H1 (cell line): ENCODE data around the gene ATP8B3. TPM values are rescaled to one million over a fixed set of nuclear protein-coding genes. Genes with fewer than 3 reads are reported as not detected.

Experiments used
- CTCF ChIA-PET: fragments of 300-600 bp; sonication (Branson Sonifier 250); formaldehyde crosslinking; loops from one replicate; lab custom pipeline; 2021; ENCODE audit not compliant: partially characterized antibody; lab: Charles Lee
- POLR2A ChIA-PET: fragments of 300-600 bp; sonication (Branson Sonifier 250); formaldehyde crosslinking; loops from one replicate; lab custom pipeline; 2021; ENCODE audit warnings: inconsistent platforms; ENCODE audit not compliant: partially characterized antibody; lab: Charles Lee
- DNase-seq, 2 experiments: peaks; one replicate each; pipeline versions ENCODE4 v3.0.0 to v3.0.0-alpha.2; 2010 to 2022; ENCODE audit warnings: low spot score in 2 of 2, low read depth in 1 of 2, mixed read lengths in 1 of 2
- FAIRE-seq: peaks from 2 replicates; lab custom pipeline; 2011; peaks lifted over from hg19 to GRCh38; lab: Jason Lieb, UNC
- H2AFZ ChIP-seq: 2 replicates; pipeline ENCODE4 v1.8.1; 2012; ENCODE audit warnings: low read length, inconsistent platforms
- H2AK5ac ChIP-seq: 2 replicates; pipeline ENCODE4 v1.6.1; 2013; ENCODE audit warnings: low read depth, low read length
- H2BK120ac ChIP-seq: replicated peaks from 2 replicates; pipeline ENCODE3; 2013; ENCODE audit warnings: low read depth, low read length, inconsistent platforms
- H2BK12ac ChIP-seq: 2 replicates; pipeline ENCODE4 v1.6.1; 2013; ENCODE audit warnings: low read depth, low read length
- H2BK15ac ChIP-seq: 2 replicates; pipeline ENCODE4 v1.6.1; 2013; ENCODE audit warnings: low read length
- H2BK20ac ChIP-seq: 2 replicates; pipeline ENCODE4 v1.6.1; 2013; ENCODE audit warnings: low read length
- H2BK5ac ChIP-seq: 2 replicates; pipeline ENCODE4 v1.6.1; 2013; ENCODE audit warnings: low read depth, low read length
- H3K14ac ChIP-seq: 2 replicates; pipeline ENCODE4 v1.6.1; 2013; ENCODE audit warnings: inconsistent platforms; ENCODE audit not compliant: insufficient read length
- H3K18ac ChIP-seq: 2 replicates; pipeline ENCODE4 v1.6.1; 2013; ENCODE audit warnings: low read length; ENCODE audit errors: extremely low read depth
- H3K23ac ChIP-seq: 2 replicates; pipeline ENCODE4 v1.6.1; 2013; ENCODE audit warnings: inconsistent platforms; ENCODE audit not compliant: insufficient read length
- H3K23me2 ChIP-seq: 2 replicates; pipeline ENCODE4 v1.6.1; 2013; ENCODE audit warnings: low read depth, low read length
- H3K27ac ChIP-seq: 2 replicates; pipeline ENCODE4 v1.6.1; 2011; ENCODE audit warnings: low read depth, low read length, inconsistent platforms
- H3K27me3 ChIP-seq, 4 experiments: replicated peaks in 1 of 4; 1 replicate in 1 of 4; 2 replicates in 3 of 4; pipeline versions ENCODE4 v1.6.1 to v1.8.1; 2011 to 2013; ENCODE audit warnings: low read length in 3 of 4, mild to moderate bottlenecking in 3 of 4, inconsistent platforms in 2 of 4, mixed read lengths in 2 of 4, moderate library complexity in 1 of 4; ENCODE audit not compliant: control insufficient read depth in 3 of 4, insufficient read depth in 3 of 4; ENCODE audit errors: extremely low read depth in 1 of 4
- H3K36me3 ChIP-seq, 4 experiments: 2 replicates each; pipeline versions ENCODE4 v1.6.1 to v1.8.1; 2011 to 2013; ENCODE audit warnings: mild to moderate bottlenecking in 4 of 4, low read length in 3 of 4, moderate library complexity in 2 of 4, control low read depth in 1 of 4, inconsistent platforms in 1 of 4; ENCODE audit not compliant: insufficient read depth in 4 of 4, control insufficient read depth in 2 of 4
- H3K4ac ChIP-seq: replicated peaks from 2 replicates; pipeline ENCODE3; 2013; ENCODE audit warnings: low read length, low read depth, mixed read lengths, inconsistent platforms; ENCODE audit not compliant: insufficient read length
- H3K4me1 ChIP-seq, 4 experiments: replicated peaks in 1 of 4; 1 replicate in 1 of 4; 2 replicates in 3 of 4; pipeline versions ENCODE4 v1.6.1 to v1.8.1; 2011 to 2013; ENCODE audit warnings: low read length in 3 of 4, inconsistent platforms in 2 of 4, mixed read lengths in 1 of 4; ENCODE audit not compliant: insufficient read depth in 4 of 4, control insufficient read depth in 3 of 4
- H3K4me2 ChIP-seq, 2 experiments: 2 replicates each; pipeline versions ENCODE4 v1.6.1 to v1.8.1; 2011 to 2013; ENCODE audit warnings: low read depth in 2 of 2, low read length in 2 of 2, control low read depth in 1 of 2, inconsistent platforms in 1 of 2, mild to moderate bottlenecking in 1 of 2; ENCODE audit not compliant: insufficient read depth in 1 of 2
- H3K4me3 ChIP-seq, 4 experiments: fragments of 200-600, 300-600 bp in 1 of 4; sonication (generic), shearing (Covaris generic), sonication (Bioruptor Twin) in 1 of 4; 2 replicates each; pipeline versions ENCODE4 v1.5.1 to v1.8.1; 2011 to 2016; ENCODE audit warnings: low read length in 4 of 4, low read depth in 3 of 4, control low read depth in 2 of 4, inconsistent platforms in 2 of 4, mild to moderate bottlenecking in 2 of 4, mixed read lengths in 1 of 4, moderate library complexity in 1 of 4; ENCODE audit not compliant: insufficient read depth in 2 of 4; ENCODE audit errors: extremely low read depth in 1 of 4
- H3K56ac ChIP-seq: replicated peaks from 2 replicates; pipeline ENCODE3; 2013; ENCODE audit warnings: low read depth, mild to moderate bottlenecking, mixed read lengths, low read length, inconsistent platforms; ENCODE audit not compliant: insufficient read length
- H3K79me1 ChIP-seq: 2 replicates; pipeline ENCODE4 v1.6.1; 2013; ENCODE audit warnings: low read depth, low read length, control low read depth
- H3K79me2 ChIP-seq, 2 experiments: 2 replicates each; pipeline versions ENCODE4 v1.6.1 to v1.8.1; 2012 to 2013; ENCODE audit warnings: low read length in 2 of 2, mild to moderate bottlenecking in 2 of 2, inconsistent platforms in 1 of 2; ENCODE audit not compliant: insufficient read depth in 2 of 2, control insufficient read depth in 1 of 2
- H3K9ac ChIP-seq, 4 experiments: replicated peaks in 1 of 4; 1 replicate in 1 of 4; 2 replicates in 3 of 4; pipeline versions ENCODE4 v1.6.1 to v1.8.1; 2011 to 2013; ENCODE audit warnings: low read depth in 3 of 4, low read length in 3 of 4, control low read depth in 2 of 4, mild to moderate bottlenecking in 2 of 4, moderate library complexity in 2 of 4, inconsistent platforms in 1 of 4; ENCODE audit errors: extremely low read depth in 1 of 4
- H3K9me3 ChIP-seq, 2 experiments: 2 replicates each; pipeline versions ENCODE4 v1.6.1 to v1.8.1; 2012 to 2013; ENCODE audit warnings: mild to moderate bottlenecking in 2 of 2, moderate library complexity in 2 of 2, control low read depth in 1 of 2, inconsistent platforms in 1 of 2, low read depth in 1 of 2, low read length in 1 of 2, mixed read lengths in 1 of 2; ENCODE audit not compliant: insufficient read depth in 2 of 2
- H4K20me1 ChIP-seq, 2 experiments: replicated peaks in 1 of 2; 2 replicates each; pipeline versions ENCODE3 to v1.8.1; 2011 to 2013; ENCODE audit warnings: inconsistent platforms in 2 of 2, low read length in 2 of 2, mild to moderate bottlenecking in 1 of 2; ENCODE audit not compliant: insufficient read depth in 2 of 2, control insufficient read depth in 1 of 2
- H4K5ac ChIP-seq: 2 replicates; pipeline ENCODE4 v1.6.1; 2013; ENCODE audit warnings: low read length, low read depth, mixed read lengths, inconsistent platforms; ENCODE audit not compliant: insufficient read length
- H4K8ac ChIP-seq: 2 replicates; pipeline ENCODE4 v1.8.0; 2013; ENCODE audit warnings: mild to moderate bottlenecking, moderate library complexity, low read length, inconsistent platforms; ENCODE audit not compliant: insufficient read depth; ENCODE audit errors: extremely low read depth
- H4K91ac ChIP-seq: replicated peaks from 2 replicates; pipeline ENCODE3; 2013; ENCODE audit warnings: low read length, mixed read lengths, inconsistent platforms; ENCODE audit not compliant: insufficient read length
- ATF2 ChIP-seq: IDR thresholded peaks from 2 replicates; pipeline ENCODE4 v1.6.1; 2012; ENCODE audit warnings: low read length, inconsistent platforms
- BACH1 ChIP-seq: IDR thresholded peaks from 2 replicates; pipeline ENCODE4 v1.6.1; 2012; ENCODE audit warnings: low read length, improper control_type of control experiment
- CTBP2 ChIP-seq: IDR thresholded peaks from 2 replicates; pipeline ENCODE4 v1.7.0; 2011; ENCODE audit warnings: borderline replicate concordance, mild to moderate bottlenecking, moderate library complexity, mixed read lengths, low read length; ENCODE audit not compliant: insufficient read depth, insufficient read length
- JUND ChIP-seq: IDR thresholded peaks from 2 replicates; pipeline ENCODE4 v1.6.1; 2011; ENCODE audit warnings: mild to moderate bottlenecking, improper control_type of control experiment, low read length
- NANOG ChIP-seq: IDR thresholded peaks from 2 replicates; pipeline ENCODE4 v1.6.1; 2011; ENCODE audit warnings: low read length, low read depth, mild to moderate bottlenecking, inconsistent platforms; ENCODE audit not compliant: insufficient read depth, poor library complexity, severe bottlenecking
- POU5F1 ChIP-seq: IDR thresholded peaks from 2 replicates; pipeline ENCODE4 v1.6.1; 2011; ENCODE audit warnings: low read depth, mild to moderate bottlenecking, low read length, moderate library complexity
- YY1 ChIP-seq: IDR thresholded peaks from 2 replicates; pipeline ENCODE4 v1.6.1; 2011; ENCODE audit warnings: low read depth, mild to moderate bottlenecking, low read length
- WGBS, 2 experiments: shearing (Covaris generic) in 1 of 2; methylation state at CpG; one replicate each; pipeline versions ENCODE4 v1.1.6 to v1.1.7; 2013 to 2015; ENCODE audit warnings: low lambda C conversion rate in 2 of 2, mixed read lengths in 2 of 2, inconsistent platforms in 1 of 2, low coverage in 1 of 2, missing lambda C conversion rate in 1 of 2; ENCODE audit not compliant: insufficient replicate concordance in 2 of 2, insufficient coverage in 1 of 2, insufficient read length in 1 of 2; ENCODE audit errors: extremely low coverage in 1 of 2, missing lambda C conversion rate in 1 of 2; 5-methylcytosine and 5-hydroxymethylcytosine counted together
- polyA plus RNA-seq, 7 experiments: library from polyadenylated mRNA; depleted of rRNA in 3 of 7; stranded (reverse) in 5 of 7; unstranded in 2 of 7; fragments of >200 nt in 5 of 7; fragments of 200-250 nt in 2 of 7; gene quantifications; 1 replicate in 5 of 7; 2 replicates in 1 of 7; 4 replicates in 1 of 7; pipeline versions ENCODE4 v1.2.1 to v1.2.3, GENCODE V29; 2011 to 2013; ENCODE audit warnings: missing spikeins in 2 of 7, mixed read lengths in 2 of 7
- total RNA-seq: library from RNA; stranded (reverse); fragmentation: NEBNext Ultra II Directional; extraction: Animal tissue kit (Norgen Biotek cat#: 25700); gene quantifications from 2 replicates; pipeline ENCODE4 v1.2.1, GENCODE V29; 2021

ATP8B3 gene
- total and polyA plus RNA-seq, 2 of the 8 experiments (the other 6 are each of a cell fraction or from before 2014, with no cell fraction given) = 4.1 to 9.3 TPM

GRCh38 chr19:1856345-1856697 is 44.2 kb upstream of the ATP8B3 start:
- TF ChIP-seq JUND (no peak), CTBP2 (no peak), ATF2 (no peak), POU5F1 (no peak), NANOG (no peak), YY1 (no peak), BACH1 (no peak)
- H3K23ac ChIP-seq = no peak overlapping the region
- peaks cover 8 to 61% of the 10 kb centered on the region in 2 experiments; a peak in 3 of 4 replicates for H3K79me2 ChIP-seq
- H3K9me3 ChIP-seq = no peaks in the 10 kb centered on the region
- peak overlapping the region; percentile 67 to 95 for H3K4me2 ChIP-seq
- H2AFZ ChIP-seq = no peak overlapping the region
- peaks cover 6% of the 10 kb centered on the region; the same call in 1 of the 2 replicates for H3K23me2 ChIP-seq
- H2BK5ac ChIP-seq = peak overlapping the region; percentile 71; the same call in 1 of the 2 replicates
- 0 out of 2 replicates have a peak overlapping the region, but pooled peaks have one; percentile 50 for H2BK12ac ChIP-seq
- H2BK15ac ChIP-seq = no peak overlapping the region
- H4K91ac ChIP-seq = peak overlapping the region; percentile 84
- no peak overlapping the region for H2BK20ac ChIP-seq
- no peaks in the 10 kb centered on the region for H3K36me3 ChIP-seq
- peaks cover 0 to 71% (median 57%) of the 10 kb centered on the region in 4 experiments; a peak in 6 of 7 replicates for H3K4me1 ChIP-seq
- H3K18ac ChIP-seq = peak overlapping the region; percentile 78; the same call in 1 of the 2 replicates
- H3K27me3 ChIP-seq = peaks cover 0 to 4% (median 2%) of the 10 kb centered on the region in 4 experiments; a peak in 3 of 7 replicates
- peak overlapping the region in 2 of 4 experiments; percentile 13 to 31; a peak in 2 of 7 replicates for H3K9ac ChIP-seq
- WGBS, 2 experiments = 64% methylated on average over 6 of the region's 6 CpGs; no CpG with 5 or more reads in 1 of the 2 experiments
- no peak overlapping the region for H3K56ac ChIP-seq
- no peak overlapping the region for H3K4ac ChIP-seq
- H4K5ac ChIP-seq = no peak overlapping the region
- DNase-seq (peak in 1 of 2 experiments; percentile 53), FAIRE-seq (no peak)
- CTCF ChIA-PET = interaction anchor here (0.6 to 2.5 kb wide), 5 partner anchors 11 to 41 kb away, joined by 3 to 13 read pairs (median 4); no protein-coding TSS in a partner anchor
- no peak overlapping the region for H2BK120ac ChIP-seq
- no peak overlapping the region for H2AK5ac ChIP-seq
- H4K20me1 ChIP-seq = peaks cover 36 to 43% of the 10 kb centered on the region in 2 experiments
- no peak overlapping the region for H3K27ac ChIP-seq
- peaks cover 19% of the 10 kb centered on the region for H3K79me1 ChIP-seq
- peak overlapping the region; percentile 71 for H4K8ac ChIP-seq
- no peak overlapping the region for H3K14ac ChIP-seq
- H3K4me3 ChIP-seq = peak overlapping the region in 3 of 4 experiments; percentile 20 to 70 (median 23); a peak in 4 of 8 replicates
- POLR2A ChIA-PET = interaction anchor here (0.7 to 1.6 kb wide), 2 partner anchors 195 to 587 kb away, joined by 4 read pairs; partner anchors contain the start of gene CIRBP
